ENCODE results near the gene L1CAM.

The L1CAM gene

DNA sequence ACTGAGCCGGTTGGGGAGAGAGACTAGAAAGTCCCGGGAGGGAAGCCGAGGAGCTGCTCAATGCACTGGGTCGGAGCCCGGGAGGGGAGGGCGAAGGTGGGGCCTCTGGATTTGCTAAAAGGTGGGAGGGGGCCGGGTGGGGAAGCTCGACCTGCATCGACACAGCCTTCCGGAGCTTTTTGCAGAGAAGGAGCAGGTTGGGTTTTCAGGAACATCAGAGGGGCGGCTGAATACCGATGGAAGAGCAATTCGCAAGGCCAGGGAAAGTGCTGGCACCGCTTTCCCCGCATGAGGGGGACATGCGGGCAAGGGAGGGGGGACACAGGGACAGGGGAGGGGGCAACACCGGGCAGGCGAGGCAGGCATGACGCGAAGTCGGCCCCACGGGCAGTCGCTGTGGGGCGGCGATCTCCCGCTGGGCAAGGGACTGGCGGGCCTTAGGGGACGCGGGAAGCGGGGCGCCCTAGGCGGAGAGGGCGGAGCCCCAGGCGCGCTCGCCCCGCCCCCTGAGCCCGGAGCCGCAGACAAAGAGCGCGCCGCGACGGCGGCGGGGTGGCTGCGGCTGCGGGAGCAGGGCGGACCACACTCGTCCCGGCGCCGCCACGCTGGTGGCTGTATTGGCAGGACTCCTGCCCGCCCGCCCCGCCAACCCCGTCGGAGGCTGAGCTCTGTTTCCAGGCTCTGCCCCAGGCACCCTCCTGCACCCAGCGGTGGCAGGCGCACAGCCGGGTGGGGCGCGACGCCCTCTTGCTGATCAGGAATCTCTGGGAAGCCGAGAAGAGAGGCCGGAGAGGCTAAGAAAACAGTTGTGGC, 67.2 kb downstream of the L1CAM start:
- no peak overlapping the region for H3K27ac ChIP-seq (ENCODE audit: extremely low read depth, low read depth, low read length)
- peak; percentile 87 for TF ChIP-seq ZIC2 (tag by site-specific recombination; IDR thresholded peaks at IDR 0.05)
- no peak for TF ChIP-seq ZNF16 (tag by site-specific recombination; IDR thresholded peaks at IDR 0.05; ENCODE audit: low read depth)
- TF ChIP-seq, protein P1, sequence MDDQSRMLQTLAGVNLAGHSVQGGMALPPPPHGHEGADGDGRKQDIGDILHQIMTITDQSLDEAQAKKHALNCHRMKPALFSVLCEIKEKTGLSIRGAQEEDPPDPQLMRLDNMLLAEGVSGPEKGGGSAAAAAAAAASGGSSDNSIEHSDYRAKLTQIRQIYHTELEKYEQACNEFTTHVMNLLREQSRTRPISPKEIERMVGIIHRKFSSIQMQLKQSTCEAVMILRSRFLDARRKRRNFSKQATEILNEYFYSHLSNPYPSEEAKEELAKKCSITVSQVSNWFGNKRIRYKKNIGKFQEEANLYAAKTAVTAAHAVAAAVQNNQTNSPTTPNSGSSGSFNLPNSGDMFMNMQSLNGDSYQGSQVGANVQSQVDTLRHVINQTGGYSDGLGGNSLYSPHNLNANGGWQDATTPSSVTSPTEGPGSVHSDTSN (CRISPR knock-in tag; IDR thresholded peaks at IDR 0.05), result 0 out of 2 replicates have a peak, but pooled peaks have one; percentile 17
- TF ChIP-seq ZBTB17 (tag by site-specific recombination; IDR thresholded peaks at IDR 0.05), result peak; percentile 76
- peak; percentile 96 for TF ChIP-seq ZNF341 (tag by site-specific recombination; IDR thresholded peaks at IDR 0.05; ENCODE audit: low read depth)
- TF ChIP-seq, protein P2, sequence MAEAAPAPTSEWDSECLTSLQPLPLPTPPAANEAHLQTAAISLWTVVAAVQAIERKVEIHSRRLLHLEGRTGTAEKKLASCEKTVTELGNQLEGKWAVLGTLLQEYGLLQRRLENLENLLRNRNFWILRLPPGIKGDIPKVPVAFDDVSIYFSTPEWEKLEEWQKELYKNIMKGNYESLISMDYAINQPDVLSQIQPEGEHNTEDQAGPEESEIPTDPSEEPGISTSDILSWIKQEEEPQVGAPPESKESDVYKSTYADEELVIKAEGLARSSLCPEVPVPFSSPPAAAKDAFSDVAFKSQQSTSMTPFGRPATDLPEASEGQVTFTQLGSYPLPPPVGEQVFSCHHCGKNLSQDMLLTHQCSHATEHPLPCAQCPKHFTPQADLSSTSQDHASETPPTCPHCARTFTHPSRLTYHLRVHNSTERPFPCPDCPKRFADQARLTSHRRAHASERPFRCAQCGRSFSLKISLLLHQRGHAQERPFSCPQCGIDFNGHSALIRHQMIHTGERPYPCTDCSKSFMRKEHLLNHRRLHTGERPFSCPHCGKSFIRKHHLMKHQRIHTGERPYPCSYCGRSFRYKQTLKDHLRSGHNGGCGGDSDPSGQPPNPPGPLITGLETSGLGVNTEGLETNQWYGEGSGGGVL (tag by site-specific recombination; IDR thresholded peaks at IDR 0.05), result peak; percentile 87
- peak; percentile 86 for TF ChIP-seq PRDM1 (tag by site-specific recombination; IDR thresholded peaks at IDR 0.05)
- TF ChIP-seq GLIS1 (tag by site-specific recombination; IDR thresholded peaks at IDR 0.05), result peak; percentile 96
- TF ChIP-seq, protein P3, sequence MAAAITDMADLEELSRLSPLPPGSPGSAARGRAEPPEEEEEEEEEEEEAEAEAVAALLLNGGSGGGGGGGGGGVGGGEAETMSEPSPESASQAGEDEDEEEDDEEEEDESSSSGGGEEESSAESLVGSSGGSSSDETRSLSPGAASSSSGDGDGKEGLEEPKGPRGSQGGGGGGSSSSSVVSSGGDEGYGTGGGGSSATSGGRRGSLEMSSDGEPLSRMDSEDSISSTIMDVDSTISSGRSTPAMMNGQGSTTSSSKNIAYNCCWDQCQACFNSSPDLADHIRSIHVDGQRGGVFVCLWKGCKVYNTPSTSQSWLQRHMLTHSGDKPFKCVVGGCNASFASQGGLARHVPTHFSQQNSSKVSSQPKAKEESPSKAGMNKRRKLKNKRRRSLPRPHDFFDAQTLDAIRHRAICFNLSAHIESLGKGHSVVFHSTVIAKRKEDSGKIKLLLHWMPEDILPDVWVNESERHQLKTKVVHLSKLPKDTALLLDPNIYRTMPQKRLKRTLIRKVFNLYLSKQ (tag by site-specific recombination; IDR thresholded peaks at IDR 0.05; ENCODE audit: borderline replicate concordance), result no peak
- peak; percentile 46 for TF ChIP-seq ZBTB20 (tag by site-specific recombination; IDR thresholded peaks at IDR 0.05)
- TF ChIP-seq ZBTB8A (tag by site-specific recombination; IDR thresholded peaks at IDR 0.05), result peak; percentile 81
- peak; percentile 32; the same call in 1 of the 2 replicates for TF ChIP-seq SP2 (tag by site-specific recombination; IDR thresholded peaks at IDR 0.05)
- 0 out of 2 replicates have a peak, but pooled peaks have one; percentile 10 for TF ChIP-seq ZSCAN5A (tag by site-specific recombination; IDR thresholded peaks at IDR 0.05)
- TF ChIP-seq ZNF521 (tag by site-specific recombination; IDR thresholded peaks at IDR 0.05), result no peak
- peak; percentile 79; the same call in 1 of the 2 replicates for TF ChIP-seq GLIS2 (tag by site-specific recombination; IDR thresholded peaks at IDR 0.05)
- TF ChIP-seq KLF17 (tag by site-specific recombination; IDR thresholded peaks at IDR 0.05), result peak; percentile 83
- peak; percentile 73; the same call in 1 of the 2 replicates for TF ChIP-seq ZNF423 (tag by site-specific recombination; IDR thresholded peaks at IDR 0.05)
- no peak for TF ChIP-seq CTCF (tag by site-specific recombination; IDR thresholded peaks at IDR 0.05)
- TF ChIP-seq, protein P4, sequence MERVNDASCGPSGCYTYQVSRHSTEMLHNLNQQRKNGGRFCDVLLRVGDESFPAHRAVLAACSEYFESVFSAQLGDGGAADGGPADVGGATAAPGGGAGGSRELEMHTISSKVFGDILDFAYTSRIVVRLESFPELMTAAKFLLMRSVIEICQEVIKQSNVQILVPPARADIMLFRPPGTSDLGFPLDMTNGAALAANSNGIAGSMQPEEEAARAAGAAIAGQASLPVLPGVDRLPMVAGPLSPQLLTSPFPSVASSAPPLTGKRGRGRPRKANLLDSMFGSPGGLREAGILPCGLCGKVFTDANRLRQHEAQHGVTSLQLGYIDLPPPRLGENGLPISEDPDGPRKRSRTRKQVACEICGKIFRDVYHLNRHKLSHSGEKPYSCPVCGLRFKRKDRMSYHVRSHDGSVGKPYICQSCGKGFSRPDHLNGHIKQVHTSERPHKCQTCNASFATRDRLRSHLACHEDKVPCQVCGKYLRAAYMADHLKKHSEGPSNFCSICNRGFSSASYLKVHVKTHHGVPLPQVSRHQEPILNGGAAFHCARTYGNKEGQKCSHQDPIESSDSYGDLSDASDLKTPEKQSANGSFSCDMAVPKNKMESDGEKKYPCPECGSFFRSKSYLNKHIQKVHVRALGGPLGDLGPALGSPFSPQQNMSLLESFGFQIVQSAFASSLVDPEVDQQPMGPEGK (tag by site-specific recombination; IDR thresholded peaks at IDR 0.05), result peak; percentile 90
- TF ChIP-seq KLF9 (tag by site-specific recombination; IDR thresholded peaks at IDR 0.05; ENCODE audit: low read depth), result peak; percentile 52; the same call in 1 of the 2 replicates
- peak; percentile 50; the same call in 1 of the 2 replicates for TF ChIP-seq ZNF600 (tag by site-specific recombination; IDR thresholded peaks at IDR 0.05)
- TF ChIP-seq, protein P5, sequence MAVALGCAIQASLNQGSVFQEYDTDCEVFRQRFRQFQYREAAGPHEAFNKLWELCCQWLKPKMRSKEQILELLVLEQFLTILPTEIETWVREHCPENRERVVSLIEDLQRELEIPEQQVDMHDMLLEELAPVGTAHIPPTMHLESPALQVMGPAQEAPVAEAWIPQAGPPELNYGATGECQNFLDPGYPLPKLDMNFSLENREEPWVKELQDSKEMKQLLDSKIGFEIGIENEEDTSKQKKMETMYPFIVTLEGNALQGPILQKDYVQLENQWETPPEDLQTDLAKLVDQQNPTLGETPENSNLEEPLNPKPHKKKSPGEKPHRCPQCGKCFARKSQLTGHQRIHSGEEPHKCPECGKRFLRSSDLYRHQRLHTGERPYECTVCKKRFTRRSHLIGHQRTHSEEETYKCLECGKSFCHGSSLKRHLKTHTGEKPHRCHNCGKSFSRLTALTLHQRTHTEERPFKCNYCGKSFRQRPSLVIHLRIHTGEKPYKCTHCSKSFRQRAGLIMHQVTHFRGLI (tag by site-specific recombination; IDR thresholded peaks at IDR 0.05), result peak; percentile 39; the same call in 1 of the 2 replicates
- TF ChIP-seq SP3 (tag by site-specific recombination; IDR thresholded peaks at IDR 0.05), result peak; percentile 45; the same call in 1 of the 2 replicates

More for the DNA sequence above, 67.2 kb downstream of the L1CAM start:
- POLR2A ChIA-PET, result interaction anchor here (1.0 to 2.1 kb wide), 6 partner anchors 9 to 153 kb away, joined by 3 to 12 read pairs (median 3); partner anchors contain the start of genes HCFC1, IDH3G and SSR4
- Histone ChIP-seq H3K4me1 (ENCODE audit: control insufficient read depth, insufficient read depth, low read length) (no peaks in the 10 kb centered on the region), H3K36me3 (ENCODE audit: control insufficient read depth in 2 of 2, insufficient read depth in 1 of 2, low read length in 2 of 2) (no peaks in the 10 kb centered on the region), H3K4me3 (ENCODE audit: low read depth, low read length) (peak overlapping the region; percentile 27), H3K9me3 (ENCODE audit: control insufficient read depth, insufficient read depth, low read depth, low read length) (no peaks in the 10 kb centered on the region)
- CTCF ChIA-PET, result interaction anchor here (0.6 to 1.8 kb wide), 3 partner anchors 128 to 878 kb away, joined by 3 to 6 read pairs (median 4); no protein-coding TSS in a partner anchor

All from HEK293 (cell line).